ENCODE results near the gene ERMP1. TPM values are rescaled to one million over a fixed set of nuclear protein-coding genes. Genes with fewer than 3 reads are reported as not detected.

Gene ERMP1
- total and polyA plus RNA-seq, 10 of the 15 experiments (the other 5 are each of a cell fraction or from before 2014, with no cell fraction given) = 2.4 to 42.1 (median 8.1) TPM

GRCh38 chr9:5851445-5851844 lies 18.5 kb upstream of the ERMP1 start:
- intact Hi-C loops (cut with micrococcal nuclease; ENCODE audit: unreplicated experiment) = no loop called here
- Histone ChIP-seq H3K36me3 (ENCODE audit: control insufficient read depth in 2 of 2, insufficient read depth in 2 of 2, low read length in 1 of 2) (no peaks in the 10 kb centered on the region), H3K27ac (ENCODE audit: control insufficient read depth, insufficient read depth) (peak overlapping the region; percentile 54; the same call in 1 of the 2 replicates), H3K4me3 (no peak overlapping the region), H3K27me3 (replicated peaks in 1 of 2; ENCODE audit: control insufficient read depth in 2 of 2, insufficient read depth in 2 of 2, low read length in 1 of 2) (no peaks in the 10 kb centered on the region), H3K4me1 (ENCODE audit: control insufficient read depth, insufficient read depth, low read length) (peaks cover 37% of the 10 kb centered on the region), H3K79me2 (ENCODE audit: control insufficient read depth, insufficient read depth, low read length) (no peaks in the 10 kb centered on the region), H3K9ac (ENCODE audit: control insufficient read depth, insufficient read depth, low read length) (no peak overlapping the region), H3K9me3 (replicated peaks; ENCODE audit: control insufficient read depth, insufficient read depth, low read length) (no peaks in the 10 kb centered on the region; the same call in 2 of the 3 replicates), H2AFZ (ENCODE audit: control insufficient read depth, low read depth, low read length) (no peak overlapping the region; the same call in 1 of the 2 replicates), H3K4me2 (ENCODE audit: control insufficient read depth, insufficient read depth) (peak overlapping the region; percentile 67), H4K20me1 (ENCODE audit: control insufficient read depth, insufficient read depth) (no peaks in the 10 kb centered on the region)
- ChIA-PET CTCF (interaction anchor here (0.7 to 4.3 kb wide), 18 partner anchors 9 to 454 kb away, joined by 3 to 31 read pairs (median 8); partner anchors contain the start of gene ERMP1), SMC1A (ENCODE audit: uncharacterized antibody, unreplicated experiment) (interaction anchor here (0.8 to 5.5 kb wide), 30 partner anchors 8 to 228 kb away, joined by 3 to 58 read pairs (median 6); partner anchors contain the start of gene ERMP1), POLR2A (interaction anchor here (0.9 to 10.5 kb wide), 10 partner anchors 9 to 268 kb away, joined by 3 to 142 read pairs (median 4); partner anchors contain the start of genes ERMP1 and RIC1), RAD21 (ENCODE audit: unreplicated experiment) (interaction anchor here (1.0 to 5.5 kb wide), 17 partner anchors 9 to 203 kb away, joined by 3 to 59 read pairs (median 8); partner anchors contain the start of gene ERMP1)
- DNase-seq (ENCODE audit: low read depth, low spot score) (peak; percentile 90), FAIRE-seq (peak; percentile 79), ATAC-seq (peak; percentile 96)
- BruUV-seq (replicated peaks) = no TSS peak
- in situ Hi-C loops (cut with MboI) = no loop called here
- 0% methylated on average over 2 of the region's 2 CpGs for WGBS (ENCODE audit: insufficient coverage, insufficient replicate concordance, low lambda C conversion rate, missing lambda C conversion rate)
- TF ChIP-seq E2F8 (IDR thresholded peaks at IDR 0.05; ENCODE audit: low read depth, partially characterized antibody) = no peak
- peak; percentile 34 to 82; a peak in 2 of 4 replicates for TF ChIP-seq EP300 (IDR thresholded peaks at IDR 0.05; ENCODE audit: borderline replicate concordance in 1 of 2, control insufficient read depth in 1 of 2, low read depth in 2 of 2, low read length in 2 of 2)
- TF ChIP-seq NFXL1 (IDR thresholded peaks at IDR 0.05; ENCODE audit: borderline replicate concordance) = no peak
- no peak for TF ChIP-seq PAX8 (IDR thresholded peaks at IDR 0.05)
- no peak for TF ChIP-seq SPI1 (IDR thresholded peaks at IDR 0.05; ENCODE audit: borderline replicate concordance, insufficient read depth, low read depth, low read length)
- TF ChIP-seq SMC3 (IDR thresholded peaks at IDR 0.05; ENCODE audit: borderline replicate concordance, low read length) = no peak
- TF ChIP-seq POU2F2 (IDR thresholded peaks at IDR 0.05; ENCODE audit: borderline replicate concordance, low read depth, low read length) = peak; percentile 16; the same call in 1 of the 3 replicates
- peak; percentile 67 for TF ChIP-seq NFIC (IDR thresholded peaks at IDR 0.05; ENCODE audit: low read depth, low read length)
- TF ChIP-seq CHD2 (IDR thresholded peaks at IDR 0.05; ENCODE audit: borderline replicate concordance, low read depth, low read length) = no peak; the same call in 1 of the 2 replicates
- peak; percentile 78 for TF ChIP-seq RUNX3 (IDR thresholded peaks at IDR 0.05; ENCODE audit: low read length)
- TF ChIP-seq DPF2 (IDR thresholded peaks at IDR 0.05) = peak; percentile 85
- TF ChIP-seq GATAD2B (conservative IDR thresholded peaks at IDR 0.05; ENCODE audit: low read depth) = no peak
- TF ChIP-seq RAD51 (IDR thresholded peaks at IDR 0.05) = no peak
- TF ChIP-seq SUZ12 (IDR thresholded peaks at IDR 0.05; ENCODE audit: unreplicated experiment) = no peak
- no peak for TF ChIP-seq BCLAF1 (IDR thresholded peaks at IDR 0.05)
- TF ChIP-seq, protein P1, sequence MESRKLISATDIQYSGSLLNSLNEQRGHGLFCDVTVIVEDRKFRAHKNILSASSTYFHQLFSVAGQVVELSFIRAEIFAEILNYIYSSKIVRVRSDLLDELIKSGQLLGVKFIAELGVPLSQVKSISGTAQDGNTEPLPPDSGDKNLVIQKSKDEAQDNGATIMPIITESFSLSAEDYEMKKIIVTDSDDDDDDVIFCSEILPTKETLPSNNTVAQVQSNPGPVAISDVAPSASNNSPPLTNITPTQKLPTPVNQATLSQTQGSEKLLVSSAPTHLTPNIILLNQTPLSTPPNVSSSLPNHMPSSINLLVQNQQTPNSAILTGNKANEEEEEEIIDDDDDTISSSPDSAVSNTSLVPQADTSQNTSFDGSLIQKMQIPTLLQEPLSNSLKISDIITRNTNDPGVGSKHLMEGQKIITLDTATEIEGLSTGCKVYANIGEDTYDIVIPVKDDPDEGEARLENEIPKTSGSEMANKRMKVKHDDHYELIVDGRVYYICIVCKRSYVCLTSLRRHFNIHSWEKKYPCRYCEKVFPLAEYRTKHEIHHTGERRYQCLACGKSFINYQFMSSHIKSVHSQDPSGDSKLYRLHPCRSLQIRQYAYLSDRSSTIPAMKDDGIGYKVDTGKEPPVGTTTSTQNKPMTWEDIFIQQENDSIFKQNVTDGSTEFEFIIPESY (IDR thresholded peaks at IDR 0.05) = 0 out of 2 replicates have a peak, but pooled peaks have one; percentile 46
- no peak for TF ChIP-seq CHD1 (IDR thresholded peaks at IDR 0.05; ENCODE audit: low read depth, low read length)

Data from GM12878 (cell line).